Measurements from ENCODE around the gene IFI27L1. TPM values are rescaled to one million over a fixed set of nuclear protein-coding genes. Genes with fewer than 3 reads are reported as not detected.

Gene IFI27L1
- total and polyA plus RNA-seq, 2 donors = 7.2 to 18.9 TPM

GRCh38 chr14:94077823-94078222 lies 3.3 kb upstream of the IFI27L1 start:
- H3K36me3 ChIP-seq (ENCODE audit: insufficient read depth) = no peaks in the 10 kb centered on the region
- DNase-seq (ENCODE audit: extremely low spot score) = no peak
- H3K27ac ChIP-seq (ENCODE audit: low read depth) = no peak overlapping the region
- H3K4me3 ChIP-seq (ENCODE audit: low read depth, low read length) = no peak overlapping the region
- WGBS = 76% methylated on average over 5 of the region's 5 CpGs
- H3K4me1 ChIP-seq (ENCODE audit: insufficient read depth) = peaks cover 4% of the 10 kb centered on the region

- 1% methylated on average over 15 of the region's 15 CpGs for WGBS
- DNase-seq (ENCODE audit: extremely low spot score) = peak; percentile 32
- Histone ChIP-seq H3K36me3 (ENCODE audit: insufficient read depth) (no peaks in the 10 kb centered on the region), H3K4me3 (ENCODE audit: low read depth, low read length) (peak overlapping the region; percentile 99), H3K27ac (ENCODE audit: low read depth) (no peak overlapping the region), H3K4me1 (ENCODE audit: insufficient read depth) (peaks cover 4% of the 10 kb centered on the region)
Observed at GRCh38 chr14:94079891-94080620, 1.1 kb upstream of the IFI27L1 start.

DNA sequence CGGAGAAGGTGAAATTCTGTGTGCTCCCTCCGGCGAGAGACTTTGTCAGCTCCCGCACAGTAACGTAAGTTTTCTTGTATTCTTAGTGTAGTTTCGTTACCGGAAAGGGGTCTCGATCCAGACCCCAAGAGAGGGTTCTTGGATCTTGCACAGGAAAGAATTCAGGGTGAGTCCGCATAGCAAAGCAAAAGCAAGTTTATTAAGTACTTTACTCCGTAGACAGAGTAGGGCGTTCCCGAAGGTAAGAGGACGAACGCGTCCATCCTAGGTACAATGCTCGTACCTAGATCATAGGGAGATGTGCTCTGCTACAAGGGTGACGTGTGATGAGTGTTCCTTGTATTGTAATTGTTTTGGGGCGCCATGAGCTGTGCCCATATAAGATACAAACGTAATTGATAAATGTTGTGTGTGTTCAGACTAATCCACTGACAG lies 293 bp downstream of the IFI27L1 start:
- H3K4me1 ChIP-seq (ENCODE audit: insufficient read depth) = peaks cover 4% of the 10 kb centered on the region
- no peak overlapping the region for H3K27ac ChIP-seq (ENCODE audit: low read depth)
- WGBS = under 1% methylated on average over 19 of the region's 19 CpGs
- H3K36me3 ChIP-seq (ENCODE audit: insufficient read depth) = no peaks in the 10 kb centered on the region
- peak overlapping the region; percentile 99 for H3K4me3 ChIP-seq (ENCODE audit: low read depth, low read length)
- DNase-seq (ENCODE audit: extremely low spot score) = no peak

DNA sequence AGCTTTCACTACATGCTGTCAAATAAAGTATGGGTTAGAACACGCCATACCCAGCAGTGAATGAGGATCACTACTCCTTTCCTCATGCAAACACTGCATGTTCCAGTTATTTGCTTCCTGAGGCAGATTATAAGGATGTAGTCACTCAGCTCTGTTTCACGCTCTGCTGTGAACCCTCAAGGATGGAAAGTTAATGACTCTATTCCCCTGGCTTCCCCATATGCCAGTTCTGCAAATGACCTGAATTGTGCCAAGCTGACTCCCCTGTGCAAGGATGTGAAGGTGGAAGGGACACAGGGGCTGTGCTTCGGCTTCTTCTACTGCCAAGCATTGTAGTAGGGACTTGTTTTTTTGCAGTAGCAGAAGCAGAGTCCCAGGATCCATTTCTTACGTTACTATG lies 6.8 kb downstream of the IFI27L1 start:
- Histone ChIP-seq H3K4me3 (ENCODE audit: low read depth, low read length) (no peak overlapping the region), H3K4me1 (ENCODE audit: insufficient read depth) (no peaks in the 10 kb centered on the region), H3K36me3 (ENCODE audit: insufficient read depth) (no peaks in the 10 kb centered on the region), H3K27ac (ENCODE audit: low read depth) (no peak overlapping the region)
- no peak for DNase-seq (ENCODE audit: extremely low spot score)
- WGBS = 76% methylated on average over 4 of the region's 4 CpGs

DNA sequence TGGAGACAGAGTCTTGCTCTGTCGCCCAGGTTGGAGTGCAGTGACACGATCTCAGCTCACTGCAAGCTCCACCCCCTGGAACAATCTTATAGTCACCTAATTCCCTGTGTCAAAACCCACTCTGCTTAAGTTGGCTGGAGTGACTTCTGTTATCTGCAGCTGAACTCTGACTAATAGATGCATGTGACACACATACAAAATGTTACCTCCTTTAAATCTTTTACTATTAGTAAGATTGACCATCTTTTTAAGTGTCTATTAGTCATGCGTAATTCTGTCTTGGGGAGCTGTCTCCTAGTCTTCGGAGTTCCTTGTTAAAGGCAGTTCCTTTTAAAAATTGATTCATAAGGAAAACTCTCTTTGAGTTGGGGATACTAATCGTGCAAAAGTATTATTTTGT lies 7.4 kb downstream of the IFI27L1 start:
- WGBS = 93% methylated on average over 5 of the region's 5 CpGs
- H3K27ac ChIP-seq (ENCODE audit: low read depth) = no peak overlapping the region

DNA sequence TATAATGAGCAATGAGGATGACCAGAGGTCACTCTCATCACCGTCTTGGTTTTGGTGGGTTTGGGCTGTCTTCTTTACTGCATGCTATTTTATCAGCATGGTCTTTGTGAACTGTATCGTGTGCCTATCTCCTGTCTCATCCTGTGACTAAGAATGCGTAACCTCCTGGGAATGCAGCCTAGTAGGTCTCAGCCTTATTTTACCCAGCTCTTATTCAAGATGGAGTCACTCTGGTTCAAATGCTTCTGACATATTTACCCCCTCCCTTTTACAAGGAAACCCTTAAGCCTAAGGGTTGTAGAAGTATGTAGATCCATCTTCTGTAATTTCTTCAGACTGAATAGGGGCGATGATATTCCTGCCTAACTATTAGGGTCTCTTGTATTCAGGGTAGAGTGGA lies 8.4 kb downstream of the IFI27L1 start:
- H3K4me3 ChIP-seq (ENCODE audit: low read depth, low read length) = no peak overlapping the region
- H3K27ac ChIP-seq (ENCODE audit: low read depth) = no peak overlapping the region
- H3K4me1 ChIP-seq (ENCODE audit: insufficient read depth) = no peaks in the 10 kb centered on the region
- DNase-seq (ENCODE audit: extremely low spot score) = no peak
- no peaks in the 10 kb centered on the region for H3K36me3 ChIP-seq (ENCODE audit: insufficient read depth)
- 94% methylated on average over 4 of the region's 4 CpGs for WGBS

More for the DNA sequence above, 7.4 kb downstream of the IFI27L1 start:
- no peaks in the 10 kb centered on the region for H3K36me3 ChIP-seq (ENCODE audit: insufficient read depth)
- H3K4me1 ChIP-seq (ENCODE audit: insufficient read depth) = no peaks in the 10 kb centered on the region
- no peak for DNase-seq (ENCODE audit: extremely low spot score)
- no peak overlapping the region for H3K4me3 ChIP-seq (ENCODE audit: low read depth, low read length)

- Histone ChIP-seq H3K4me1 (ENCODE audit: insufficient read depth) (no peaks in the 10 kb centered on the region), H3K36me3 (ENCODE audit: insufficient read depth) (no peaks in the 10 kb centered on the region), H3K27ac (ENCODE audit: low read depth) (no peak overlapping the region), H3K4me3 (ENCODE audit: low read depth, low read length) (no peak overlapping the region)
- 87% methylated on average over 2 of the region's 2 CpGs for WGBS
- DNase-seq (ENCODE audit: extremely low spot score) = no peak
Observed at GRCh38 chr14:94093418-94093817, 12.3 kb downstream of the IFI27L1 start.

DNA sequence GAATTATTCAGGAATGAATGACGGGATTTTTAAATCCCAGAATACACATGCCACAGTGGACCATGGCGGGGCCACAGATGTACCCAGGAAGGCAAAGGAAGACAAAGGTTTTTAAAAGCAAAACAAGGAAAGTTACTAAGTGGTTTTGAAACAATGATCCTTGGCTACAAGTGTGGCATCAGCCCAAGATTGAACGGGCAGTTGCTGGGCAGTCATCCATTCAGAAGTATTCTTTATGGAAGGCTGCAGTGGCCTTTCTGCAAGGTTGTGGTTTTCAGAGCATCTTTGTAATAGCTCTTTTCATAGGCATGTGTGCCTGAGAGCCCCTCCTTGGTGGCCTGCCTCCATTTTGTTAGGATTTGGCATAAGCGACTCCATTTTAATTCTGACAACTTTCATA lies 16.0 kb downstream of the IFI27L1 start:
- Histone ChIP-seq H3K36me3 (ENCODE audit: insufficient read depth) (no peaks in the 10 kb centered on the region), H3K4me3 (ENCODE audit: low read depth, low read length) (no peak overlapping the region), H3K4me1 (ENCODE audit: insufficient read depth) (no peaks in the 10 kb centered on the region), H3K27ac (ENCODE audit: low read depth) (no peak overlapping the region)
- DNase-seq (ENCODE audit: extremely low spot score) = no peak
- WGBS = 95% methylated on average over 4 of the region's 4 CpGs

- no peak for DNase-seq (ENCODE audit: extremely low spot score)
Observed at GRCh38 chr14:94098326-94098992, 17.3 kb downstream of the IFI27L1 start.

GRCh38 chr14:94099006-94099405 lies 17.9 kb downstream of the IFI27L1 start:
- no peak for DNase-seq (ENCODE audit: extremely low spot score)
- no peaks in the 10 kb centered on the region for H3K4me1 ChIP-seq (ENCODE audit: insufficient read depth)
- 67% methylated on average over 6 of the region's 6 CpGs for WGBS
- no peak overlapping the region for H3K4me3 ChIP-seq (ENCODE audit: low read depth, low read length)
- H3K27ac ChIP-seq (ENCODE audit: low read depth) = no peak overlapping the region
- no peaks in the 10 kb centered on the region for H3K36me3 ChIP-seq (ENCODE audit: insufficient read depth)

More at GRCh38 chr14:94098326-94098992, 17.3 kb downstream of the IFI27L1 start:
- no peak overlapping the region for H3K4me3 ChIP-seq (ENCODE audit: low read depth, low read length)
- no peaks in the 10 kb centered on the region for H3K36me3 ChIP-seq (ENCODE audit: insufficient read depth)
- WGBS = 59% methylated on average over 10 of the region's 10 CpGs
- H3K4me1 ChIP-seq (ENCODE audit: insufficient read depth) = no peaks in the 10 kb centered on the region
- H3K27ac ChIP-seq (ENCODE audit: low read depth) = no peak overlapping the region

DNA sequence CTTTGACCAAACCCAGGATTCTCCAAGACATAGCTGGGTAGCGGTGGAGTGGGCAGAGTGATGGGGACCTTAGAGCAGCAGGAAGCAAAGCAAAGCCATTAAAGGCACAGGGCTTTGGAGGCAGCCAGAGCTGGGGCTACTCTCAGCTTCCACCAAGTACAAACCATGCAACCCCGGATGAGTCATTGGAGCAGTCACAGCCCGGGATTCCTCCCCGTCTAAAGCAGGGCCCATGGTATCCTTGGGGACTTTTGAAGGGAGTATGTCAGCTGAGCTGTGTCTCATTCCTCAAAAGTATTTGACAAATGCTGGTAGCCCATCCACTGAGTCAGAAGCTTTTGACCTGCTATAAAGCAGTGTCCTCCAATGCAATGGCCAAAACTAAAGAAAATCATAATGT lies 19.7 kb downstream of the IFI27L1 start:
- Histone ChIP-seq H3K4me1 (ENCODE audit: insufficient read depth) (no peaks in the 10 kb centered on the region), H3K36me3 (ENCODE audit: insufficient read depth) (no peaks in the 10 kb centered on the region), H3K4me3 (ENCODE audit: low read depth, low read length) (no peak overlapping the region), H3K27ac (ENCODE audit: low read depth) (no peak overlapping the region)
- 77% methylated on average over 4 of the region's 4 CpGs for WGBS
- no peak for DNase-seq (ENCODE audit: extremely low spot score)

DNA sequence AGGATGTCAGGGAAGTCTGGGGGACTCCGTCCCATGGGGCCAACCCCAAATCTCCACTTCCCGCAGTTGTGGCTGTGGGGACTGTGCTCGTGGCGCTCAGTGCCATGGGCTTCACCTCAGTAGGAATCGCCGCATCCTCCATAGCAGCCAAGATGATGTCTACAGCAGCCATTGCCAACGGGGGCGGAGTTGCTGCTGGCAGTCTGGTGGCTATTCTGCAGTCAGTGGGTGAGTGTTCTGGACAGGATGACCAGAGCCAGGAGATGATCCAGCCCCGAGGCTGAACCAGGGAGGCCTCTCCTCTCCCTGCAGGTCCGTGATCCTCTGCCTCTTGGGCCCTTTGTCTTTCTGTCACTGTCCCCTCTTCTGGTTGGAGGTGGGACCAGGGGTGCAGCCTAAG lies 20.6 kb downstream of the IFI27L1 start:
- no peak for DNase-seq (ENCODE audit: extremely low spot score)
- no peaks in the 10 kb centered on the region for H3K36me3 ChIP-seq (ENCODE audit: insufficient read depth)
- no peaks in the 10 kb centered on the region for H3K4me1 ChIP-seq (ENCODE audit: insufficient read depth)
- 91% methylated on average over 10 of the region's 10 CpGs for WGBS
- no peak overlapping the region for H3K4me3 ChIP-seq (ENCODE audit: low read depth, low read length)
- no peak overlapping the region for H3K27ac ChIP-seq (ENCODE audit: low read depth)

DNA sequence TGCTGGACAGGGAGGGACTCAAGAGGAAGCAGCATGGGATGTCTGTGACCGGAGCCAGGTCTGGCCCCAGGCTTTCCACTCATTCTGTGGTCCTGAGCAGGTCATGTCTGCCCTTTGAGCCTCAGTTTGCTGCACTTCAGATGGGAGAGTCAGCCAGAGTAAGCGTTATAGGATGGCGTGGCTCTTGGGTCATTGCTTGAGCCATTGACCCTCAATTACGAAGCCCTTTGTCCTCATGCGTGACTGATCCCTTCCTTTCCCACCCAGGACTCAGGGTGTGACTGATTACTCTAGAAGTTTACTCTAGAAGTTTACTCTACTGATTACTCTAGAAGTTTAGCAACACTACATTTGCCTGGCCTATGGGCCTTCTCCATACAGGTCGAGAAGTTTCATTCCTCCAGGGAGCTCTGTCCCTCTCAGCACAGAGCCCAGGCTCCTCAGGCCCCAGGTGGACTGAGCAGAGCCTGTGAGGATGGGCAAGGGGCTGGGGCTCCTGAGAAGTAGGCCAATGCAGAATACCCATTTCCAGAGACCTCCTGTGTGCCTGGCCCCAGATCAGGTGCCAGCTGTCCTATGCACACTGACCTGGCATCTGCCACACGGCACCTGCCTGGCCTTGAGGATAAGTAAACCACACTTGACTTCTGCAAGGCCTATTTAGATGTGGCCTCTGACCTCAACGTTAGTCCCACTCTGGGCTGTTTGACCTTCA lies 21.8 kb downstream of the IFI27L1 start:
- no peak for DNase-seq (ENCODE audit: extremely low spot score)
- Histone ChIP-seq H3K4me3 (ENCODE audit: low read depth, low read length) (no peak overlapping the region), H3K4me1 (ENCODE audit: insufficient read depth) (no peaks in the 10 kb centered on the region), H3K36me3 (ENCODE audit: insufficient read depth) (no peaks in the 10 kb centered on the region), H3K27ac (ENCODE audit: low read depth) (no peak overlapping the region)
- 87% methylated on average over 8 of the region's 8 CpGs for WGBS
